Skeletal muscle tissue (tissue), 4 donors: ENCODE measurements around the gene KCNK5. TPM values are rescaled to one million over a fixed set of nuclear protein-coding genes. Genes with fewer than 3 reads are reported as not detected.
A peak's percentile ranks its signal among the peaks of the same experiment; 100 is the strongest.

Experiments
- H3K27ac ChIP-seq: one replicate; pipeline ENCODE4 v1.7.0; 2013; ENCODE audit warnings: mild to moderate bottlenecking, low read depth, low read length, inconsistent platforms
- H3K27me3 ChIP-seq, 3 donors: one replicate each; pipeline ENCODE4 v1.7.0; 2013; ENCODE audit warnings: low read length in 3 of 3; ENCODE audit not compliant: control insufficient read depth in 3 of 3, insufficient read depth in 3 of 3
- H3K36me3 ChIP-seq, 3 donors: one replicate each; pipeline ENCODE4 v1.7.0; 2013; ENCODE audit warnings: low read length in 3 of 3; ENCODE audit not compliant: control insufficient read depth in 3 of 3, insufficient read depth in 3 of 3
- H3K4me1 ChIP-seq, 3 donors: one replicate each; pipeline ENCODE4 v1.7.0; 2013; ENCODE audit warnings: low read length in 3 of 3, mild to moderate bottlenecking in 3 of 3; ENCODE audit not compliant: control insufficient read depth in 3 of 3, insufficient read depth in 3 of 3
- H3K4me3 ChIP-seq, 3 donors: one replicate each; pipeline ENCODE4 v1.7.0; 2013; ENCODE audit warnings: low read length in 3 of 3
- H3K9ac ChIP-seq, 3 donors: one replicate each; pipeline ENCODE4 v1.7.0; 2013; ENCODE audit warnings: low read length in 3 of 3, mild to moderate bottlenecking in 3 of 3, moderate library complexity in 2 of 3, low read depth in 1 of 3
- H3K9me3 ChIP-seq, 3 donors: one replicate each; pipeline ENCODE4 v1.7.0; 2013; ENCODE audit warnings: low read length in 3 of 3; ENCODE audit not compliant: control insufficient read depth in 3 of 3
- total RNA-seq: library from RNA; depleted of rRNA; stranded (reverse); fragments of >200 nt; gene quantifications from one replicate; pipeline ENCODE4 v1.2.3, GENCODE V29; 2014
- donor health status: Osteomylitis.

KCNK5 gene, protein sequence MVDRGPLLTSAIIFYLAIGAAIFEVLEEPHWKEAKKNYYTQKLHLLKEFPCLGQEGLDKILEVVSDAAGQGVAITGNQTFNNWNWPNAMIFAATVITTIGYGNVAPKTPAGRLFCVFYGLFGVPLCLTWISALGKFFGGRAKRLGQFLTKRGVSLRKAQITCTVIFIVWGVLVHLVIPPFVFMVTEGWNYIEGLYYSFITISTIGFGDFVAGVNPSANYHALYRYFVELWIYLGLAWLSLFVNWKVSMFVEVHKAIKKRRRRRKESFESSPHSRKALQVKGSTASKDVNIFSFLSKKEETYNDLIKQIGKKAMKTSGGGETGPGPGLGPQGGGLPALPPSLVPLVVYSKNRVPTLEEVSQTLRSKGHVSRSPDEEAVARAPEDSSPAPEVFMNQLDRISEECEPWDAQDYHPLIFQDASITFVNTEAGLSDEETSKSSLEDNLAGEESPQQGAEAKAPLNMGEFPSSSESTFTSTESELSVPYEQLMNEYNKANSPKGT
- total RNA-seq: 1.6 TPM

DNA sequence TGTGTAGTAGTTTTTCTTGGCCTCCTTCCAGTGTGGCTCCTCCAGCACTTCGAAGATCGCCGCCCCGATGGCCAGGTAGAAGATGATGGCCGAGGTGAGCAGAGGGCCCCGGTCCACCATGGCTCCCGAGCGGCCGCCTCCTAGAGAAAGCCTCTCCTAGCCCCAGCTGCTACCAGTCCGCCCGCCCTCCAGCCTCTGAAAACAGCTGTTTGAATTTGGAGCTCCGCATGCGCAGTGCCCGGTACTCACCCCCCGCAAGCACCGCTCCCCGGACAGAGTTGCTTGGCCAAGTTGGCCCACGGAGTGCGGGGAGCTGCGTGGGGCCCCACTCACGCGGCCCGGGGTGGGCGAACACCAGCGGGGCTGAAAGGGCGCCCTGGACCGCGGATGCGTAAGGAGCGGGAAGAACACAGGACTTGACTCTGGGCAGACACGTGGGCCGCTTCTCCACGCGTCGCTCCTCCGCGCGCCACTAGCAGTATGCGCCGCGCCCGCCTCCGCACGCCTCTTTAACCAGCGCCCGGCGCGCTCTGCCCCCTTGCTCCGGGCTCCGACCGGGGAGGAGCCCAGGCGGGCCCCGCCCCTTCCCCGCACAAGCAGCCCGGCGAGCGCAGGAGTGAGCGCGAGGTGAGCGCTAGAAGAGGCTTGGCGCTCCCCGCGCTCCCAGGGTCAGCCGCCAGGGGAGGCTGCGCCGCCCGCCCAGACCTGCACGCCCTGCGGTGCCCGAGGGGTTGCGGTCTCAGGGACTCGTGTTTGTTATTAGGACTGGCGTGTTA is at the start of gene KCNK5:
Gene KCNK5, minus strand, starts transcription at position 484 of the 776 bp plus-strand sequence. Its CDS starts 364 bp downstream, at position 120.
- H3K4me1 ChIP-seq: peaks cover 8 to 11% (median 11%) of the 10 kb centered on the region in 3 donors
- H3K4me3 ChIP-seq: peak within 1 kb of the TSS; percentile 38 to 67 (median 60)
- H3K27me3 ChIP-seq: peaks cover 19 to 41% (median 38%) of the 10 kb centered on the region in 3 donors
- no peaks in the 10 kb centered on the region for H3K9me3 ChIP-seq
- H3K9ac ChIP-seq: peak within 1 kb of the TSS in 1 of 3 donors; percentile 40
- H3K36me3 ChIP-seq: no peaks in the 10 kb centered on the region
- no peak within 1 kb of the TSS for H3K27ac ChIP-seq

DNA sequence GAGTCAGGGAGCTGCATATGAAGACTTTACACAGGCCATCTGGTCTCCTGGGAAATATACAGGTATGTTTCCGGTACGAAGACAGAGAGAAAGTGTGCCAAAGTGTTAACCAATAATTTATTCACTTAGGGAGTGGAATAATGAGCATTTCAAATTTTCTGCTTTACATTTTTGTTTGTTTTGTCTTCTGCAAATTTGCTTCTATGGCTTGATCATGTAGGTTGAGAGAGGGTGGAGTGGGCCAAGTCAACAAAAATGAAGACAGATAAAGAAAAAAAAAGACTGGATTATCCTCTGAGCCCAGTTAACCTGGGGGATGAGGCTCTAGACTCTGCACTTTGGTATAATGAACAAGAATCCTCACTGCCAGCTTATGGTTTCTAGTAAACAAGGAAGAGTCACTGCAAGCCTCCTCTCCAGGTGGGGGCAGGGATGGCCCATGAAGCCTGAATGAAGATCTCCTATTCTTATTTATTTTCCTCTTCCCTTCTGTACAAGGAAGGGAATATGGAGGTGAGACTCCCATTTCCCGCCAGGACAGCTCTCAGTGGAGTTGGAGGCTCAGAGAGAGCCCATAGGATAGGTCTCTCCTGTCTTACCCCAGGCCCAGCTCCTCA is 47.2 kb upstream of the KCNK5 start:
- Histone ChIP-seq H3K9ac (no peak overlapping the region), H3K4me1 (no peaks in the 10 kb centered on the region), H3K27me3 (peaks cover 0 to 10% (median 8%) of the 10 kb centered on the region in 3 donors), H3K27ac (no peak overlapping the region), H3K4me3 (no peak overlapping the region), H3K9me3 (no peaks in the 10 kb centered on the region), H3K36me3 (no peaks in the 10 kb centered on the region)

DNA sequence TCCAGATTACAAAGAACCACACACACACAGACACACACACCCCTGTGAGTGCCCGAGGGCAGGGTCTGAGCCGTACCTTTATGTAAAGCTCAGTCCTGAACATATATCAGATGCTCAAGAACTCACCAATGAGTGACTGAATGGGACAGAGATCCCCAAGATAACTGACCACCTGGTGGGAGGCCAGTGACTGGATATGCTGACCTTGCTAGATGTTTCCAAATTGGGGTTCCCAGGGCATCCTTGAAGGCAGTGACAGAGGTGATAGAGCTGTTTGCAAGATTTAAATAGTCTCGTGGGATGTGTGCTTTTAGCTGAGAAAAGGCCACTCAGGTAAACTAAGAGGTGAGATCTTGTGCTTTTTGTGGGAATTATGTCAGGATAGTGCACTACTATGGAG is 45.6 kb upstream of the KCNK5 start:
- H3K4me1 ChIP-seq: no peaks in the 10 kb centered on the region
- peaks cover 0 to 6% (median 4%) of the 10 kb centered on the region in 3 donors for H3K27me3 ChIP-seq
- H3K9me3 ChIP-seq: no peaks in the 10 kb centered on the region

DNA sequence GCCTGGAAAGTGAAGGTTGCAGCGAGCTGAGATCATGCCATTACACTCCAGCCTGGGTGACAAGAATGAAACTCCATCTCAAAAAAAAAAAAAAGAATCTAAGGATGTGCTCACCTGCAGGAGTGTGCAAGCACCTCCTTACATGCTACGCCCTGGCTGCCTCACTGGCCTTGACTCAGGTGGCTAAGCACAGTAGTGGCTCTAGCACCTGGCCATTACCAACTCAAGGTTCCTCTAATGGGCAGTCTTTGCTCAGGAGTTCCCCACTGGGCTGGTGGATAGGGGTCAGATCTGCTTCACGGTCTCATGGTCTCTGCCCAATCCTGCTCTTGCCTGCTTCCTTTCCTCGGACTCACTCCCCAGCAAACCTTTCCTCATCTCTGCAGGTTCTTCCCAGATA is 45.2 kb upstream of the KCNK5 start:
- Histone ChIP-seq H3K9me3 (no peaks in the 10 kb centered on the region), H3K9ac (no peak overlapping the region), H3K27ac (no peak overlapping the region), H3K36me3 (no peaks in the 10 kb centered on the region), H3K27me3 (peaks cover 0 to 3% (median 0%) of the 10 kb centered on the region in 3 donors), H3K4me3 (no peak overlapping the region), H3K4me1 (no peaks in the 10 kb centered on the region)

More for the DNA sequence above, 45.6 kb upstream of the KCNK5 start:
- Histone ChIP-seq H3K4me3 (no peak overlapping the region), H3K36me3 (no peaks in the 10 kb centered on the region), H3K27ac (no peak overlapping the region), H3K9ac (no peak overlapping the region)

DNA sequence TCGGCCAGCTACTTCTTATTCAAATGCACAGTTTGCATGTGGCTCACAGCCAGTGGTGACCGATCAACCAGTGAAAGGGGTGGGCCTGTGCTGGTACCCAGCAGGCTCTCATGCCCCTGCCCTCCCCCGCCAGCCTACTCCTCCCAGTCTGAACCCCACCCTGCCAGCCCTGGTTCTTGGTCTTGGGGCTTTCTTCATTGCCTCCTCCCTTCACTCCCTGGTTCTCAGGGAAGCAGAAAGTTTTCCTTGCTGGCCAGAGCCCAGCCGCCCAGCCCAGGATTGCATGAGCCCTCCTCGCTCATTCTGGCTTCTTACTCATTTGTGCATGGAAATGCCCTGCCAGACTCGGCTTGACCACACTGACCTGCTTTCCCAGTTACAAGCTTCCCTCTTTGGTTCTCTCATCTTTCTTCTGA is 44.1 kb upstream of the KCNK5 start:
- H3K9ac ChIP-seq: no peak overlapping the region
- no peaks in the 10 kb centered on the region for H3K36me3 ChIP-seq
- no peaks in the 10 kb centered on the region for H3K9me3 ChIP-seq
- no peak overlapping the region for H3K4me3 ChIP-seq
- H3K4me1 ChIP-seq: no peaks in the 10 kb centered on the region
- H3K27me3 ChIP-seq: no peaks in the 10 kb centered on the region
- no peak overlapping the region for H3K27ac ChIP-seq

DNA sequence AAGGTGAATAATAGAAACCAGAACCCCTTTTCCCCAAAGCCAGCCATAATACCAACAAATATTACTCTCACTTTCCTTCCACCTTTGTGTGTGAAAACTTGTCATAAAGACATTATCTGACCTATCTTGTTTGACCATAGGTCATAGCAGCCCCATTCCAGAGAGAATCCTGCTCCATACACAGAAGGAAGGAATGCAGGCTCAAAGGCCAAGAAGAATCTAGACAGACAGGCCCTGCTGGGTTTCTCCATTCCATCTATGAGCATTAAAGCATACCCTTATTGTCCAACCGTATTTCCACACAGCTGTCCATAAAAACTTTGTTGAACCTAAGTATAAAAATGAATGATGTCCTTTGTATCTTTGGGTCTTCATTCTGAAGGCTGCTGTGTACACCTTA is 40.7 kb upstream of the KCNK5 start:
- no peaks in the 10 kb centered on the region for H3K4me1 ChIP-seq
- H3K27me3 ChIP-seq: peaks cover 0 to 4% (median 0%) of the 10 kb centered on the region in 3 donors
- no peaks in the 10 kb centered on the region for H3K36me3 ChIP-seq
- H3K4me3 ChIP-seq: no peak overlapping the region
- H3K27ac ChIP-seq: no peak overlapping the region
- no peak overlapping the region for H3K9ac ChIP-seq
- no peaks in the 10 kb centered on the region for H3K9me3 ChIP-seq

DNA sequence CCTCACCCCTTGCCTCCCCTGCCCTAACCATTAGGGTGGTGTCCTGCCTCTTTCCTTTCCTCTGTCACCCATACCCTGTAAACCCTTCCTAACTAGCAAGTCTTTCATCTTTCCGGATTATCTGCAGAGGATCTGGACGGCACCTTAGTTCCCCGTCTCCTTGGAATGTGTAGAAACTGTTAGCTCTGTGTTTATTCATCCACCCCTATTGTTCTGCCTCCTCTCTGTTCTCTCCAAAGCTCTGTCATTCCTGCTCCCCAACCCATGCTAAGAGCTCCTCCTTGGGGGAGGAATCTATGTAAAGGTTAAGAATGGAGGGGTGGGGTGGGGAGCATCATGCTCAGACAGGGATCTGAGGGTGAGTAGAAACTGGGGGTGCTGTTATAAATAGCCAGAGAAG is 39.4 kb upstream of the KCNK5 start:
- Histone ChIP-seq H3K4me3 (no peak overlapping the region), H3K36me3 (no peaks in the 10 kb centered on the region), H3K27ac (no peak overlapping the region), H3K9me3 (no peaks in the 10 kb centered on the region), H3K4me1 (no peaks in the 10 kb centered on the region), H3K9ac (no peak overlapping the region), H3K27me3 (peaks cover 0 to 4% (median 0%) of the 10 kb centered on the region in 3 donors)

DNA sequence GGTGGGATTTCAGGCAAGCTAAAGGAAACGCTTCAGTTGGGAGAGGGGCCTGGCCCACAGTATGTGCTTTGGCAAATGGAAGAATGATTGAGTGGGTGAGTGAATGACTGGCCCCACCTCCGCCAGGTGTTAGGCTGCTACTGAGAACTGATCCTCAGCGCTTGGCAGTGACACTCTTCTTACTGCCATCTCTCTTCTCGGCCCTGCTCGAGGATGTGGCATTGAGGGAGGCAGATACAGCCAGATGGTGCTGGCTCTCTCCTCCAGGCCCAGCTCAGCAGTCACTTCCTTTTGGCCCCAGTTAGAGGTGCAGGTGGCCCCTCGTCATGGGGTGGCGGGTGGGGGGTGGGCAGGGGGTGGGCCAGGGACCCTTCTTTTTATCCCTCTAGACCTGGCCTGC is 38.9 kb upstream of the KCNK5 start:
- H3K27me3 ChIP-seq: peaks cover 0 to 4% (median 0%) of the 10 kb centered on the region in 3 donors
- H3K36me3 ChIP-seq: no peaks in the 10 kb centered on the region
- no peak overlapping the region for H3K27ac ChIP-seq
- no peak overlapping the region for H3K4me3 ChIP-seq
- H3K4me1 ChIP-seq: no peaks in the 10 kb centered on the region
- H3K9ac ChIP-seq: no peak overlapping the region
- H3K9me3 ChIP-seq: no peaks in the 10 kb centered on the region

DNA sequence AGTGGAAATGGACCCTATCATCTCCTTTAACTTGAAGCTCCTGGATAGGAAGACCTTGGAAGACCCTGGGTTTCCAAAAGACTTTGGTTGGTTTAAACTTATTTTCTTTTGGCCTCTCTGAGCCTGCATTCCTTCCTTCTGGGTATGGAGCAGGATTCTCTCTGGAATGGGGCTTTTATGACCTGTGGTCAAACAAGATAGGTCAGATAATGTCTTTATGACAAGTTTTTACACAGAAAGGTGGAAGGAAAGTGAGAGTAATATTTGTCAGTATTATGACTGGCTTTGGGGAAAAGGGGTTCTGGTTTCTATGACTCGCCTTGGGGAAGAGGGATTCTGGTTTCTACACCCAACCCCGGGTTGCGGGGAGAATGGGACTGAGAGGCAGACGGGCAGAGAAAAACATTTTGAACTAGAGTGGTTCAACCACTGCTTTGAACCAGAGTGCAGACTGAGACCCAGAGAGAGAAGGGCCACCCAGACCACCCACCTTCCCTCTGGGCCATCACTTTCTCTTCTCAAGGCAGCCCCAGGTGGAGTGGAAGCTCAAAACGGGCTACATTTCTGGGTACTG is 37.6 kb upstream of the KCNK5 start:
- H3K9me3 ChIP-seq: no peaks in the 10 kb centered on the region
- no peak overlapping the region for H3K27ac ChIP-seq
- H3K9ac ChIP-seq: no peak overlapping the region
- H3K4me1 ChIP-seq: no peaks in the 10 kb centered on the region
- no peak overlapping the region for H3K4me3 ChIP-seq
- no peaks in the 10 kb centered on the region for H3K36me3 ChIP-seq
- peaks cover 0 to 5% (median 4%) of the 10 kb centered on the region in 3 donors for H3K27me3 ChIP-seq
